ENCODE results near the gene WWTR1.

Gene WWTR1

GRCh38 chr3:149523512-149524299, 134.1 kb downstream of the WWTR1 start:
- no peak for DNase-seq

- DNase-seq: no peak
These were observed 137.9 kb downstream of the WWTR1 start for GRCh38 chr3:149519912-149520311.

DNA sequence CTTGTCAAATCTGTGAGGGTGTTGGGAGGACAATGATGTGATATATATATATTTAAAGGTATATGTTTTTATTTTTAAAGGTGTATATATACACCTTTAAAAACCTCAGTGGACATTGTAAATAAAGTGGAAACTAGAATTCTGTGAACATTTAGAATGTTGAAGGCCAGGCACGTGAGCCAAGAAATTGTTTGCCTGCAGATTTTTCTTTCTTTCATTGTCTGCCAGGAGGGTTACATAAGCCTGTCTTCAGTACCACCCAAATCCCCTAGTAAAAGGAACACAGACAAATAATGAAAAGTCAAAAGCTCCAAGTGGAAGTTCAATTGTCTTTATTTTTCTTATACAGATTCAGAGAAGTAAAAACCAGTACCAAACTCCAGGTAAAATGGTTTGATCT, 140.9 kb downstream of the WWTR1 start:
- DNase-seq: no peak

DNA sequence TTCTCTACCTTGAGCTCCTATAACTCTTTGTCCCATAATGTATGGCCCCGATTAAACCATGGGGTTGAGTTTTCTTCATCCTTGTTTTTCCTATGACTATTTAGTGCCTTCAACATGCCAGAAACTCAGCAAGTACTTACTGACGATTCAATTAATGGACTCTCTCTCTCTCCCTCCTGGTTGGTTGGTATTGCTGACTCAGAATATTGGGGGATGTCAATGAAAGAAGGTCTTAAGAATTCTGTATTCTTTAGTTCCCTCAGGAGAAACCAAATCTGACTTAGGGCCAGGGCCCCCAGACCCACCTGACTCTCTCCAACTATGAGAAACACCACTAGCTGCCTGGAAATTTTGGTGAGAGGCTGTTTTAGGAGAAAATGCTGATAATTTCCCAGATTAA, 142.6 kb downstream of the WWTR1 start:
- DNase-seq: no peak

GRCh38 chr3:149514471-149514870, 143.4 kb downstream of the WWTR1 start:
- no peak for DNase-seq

GRCh38 chr3:149512073-149512782, 145.6 kb downstream of the WWTR1 start:
- peak; percentile 32 for DNase-seq

DNA sequence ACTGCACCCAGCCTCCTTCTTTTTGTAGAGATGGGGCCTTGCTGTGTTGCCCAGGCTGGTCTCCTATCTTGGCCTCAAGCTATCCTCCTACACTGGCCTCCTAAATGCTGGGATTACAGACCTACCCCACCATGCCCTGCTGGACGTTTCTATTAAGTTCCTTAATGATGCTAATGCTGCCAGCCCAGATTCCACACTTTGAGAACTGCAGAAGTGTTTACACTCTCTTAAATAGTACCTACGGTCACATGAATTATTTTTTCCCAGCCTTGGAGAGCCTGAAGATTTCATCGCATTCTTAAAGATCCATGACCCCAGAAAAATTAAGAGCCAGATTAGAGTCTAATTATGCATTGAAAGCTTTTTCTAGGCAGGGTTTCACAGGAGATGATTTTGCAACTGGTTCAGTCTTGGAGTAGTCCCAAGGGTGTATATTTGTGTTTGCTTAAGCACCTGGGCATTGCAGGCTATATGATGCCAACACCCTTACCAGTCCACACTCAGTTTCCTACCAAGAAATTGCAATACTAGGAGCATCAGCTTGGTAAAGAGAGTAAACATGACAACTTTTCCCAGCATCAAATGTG, 146.7 kb downstream of the WWTR1 start:
- DNase-seq: no peak

- DNase-seq: no peak
These were observed 147.3 kb downstream of the WWTR1 start for GRCh38 chr3:149510480-149510879.

- no peak for DNase-seq
These were observed 148.3 kb downstream of the WWTR1 start for GRCh38 chr3:149509526-149509925.

DNA sequence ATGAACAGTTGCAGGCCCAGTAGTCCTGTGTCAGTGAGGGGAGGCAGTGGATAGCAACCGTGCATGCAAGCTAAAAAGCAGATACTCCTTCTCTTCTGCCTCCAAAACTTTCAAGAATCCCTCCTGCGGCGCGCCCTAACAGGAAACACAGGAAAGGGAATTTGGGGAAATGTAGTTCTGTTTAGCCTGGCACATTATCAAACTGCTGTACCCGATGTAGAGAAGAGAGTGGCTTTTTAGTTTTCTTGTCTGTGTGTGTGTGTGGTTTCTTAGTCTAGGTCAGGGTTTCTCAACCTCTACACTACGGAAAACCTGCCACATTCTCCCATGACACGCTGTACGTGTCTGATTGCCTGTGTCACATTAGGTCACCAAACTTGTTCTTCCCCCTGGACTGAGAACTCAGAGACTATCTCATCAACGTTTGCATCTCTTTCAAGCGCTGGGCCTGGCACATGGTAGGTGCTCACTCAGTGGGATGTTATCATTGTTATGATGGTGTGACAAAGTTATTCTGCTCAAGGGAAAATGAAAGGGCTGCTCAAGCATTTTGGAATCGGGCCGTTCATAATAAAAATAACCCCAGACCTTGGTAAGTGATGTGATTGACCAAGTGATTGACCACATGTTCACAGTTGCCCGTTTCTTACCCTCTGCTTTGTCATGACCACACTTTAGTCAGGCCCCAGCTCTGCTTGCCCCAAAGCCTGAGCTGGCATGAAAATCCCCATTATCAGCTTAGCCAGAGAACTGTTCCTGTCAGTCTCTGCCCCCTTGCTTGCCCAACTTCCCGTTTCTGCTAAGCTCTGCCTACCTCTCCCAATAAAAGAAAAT, 150.1 kb downstream of the WWTR1 start:
- no peak for DNase-seq

DNA sequence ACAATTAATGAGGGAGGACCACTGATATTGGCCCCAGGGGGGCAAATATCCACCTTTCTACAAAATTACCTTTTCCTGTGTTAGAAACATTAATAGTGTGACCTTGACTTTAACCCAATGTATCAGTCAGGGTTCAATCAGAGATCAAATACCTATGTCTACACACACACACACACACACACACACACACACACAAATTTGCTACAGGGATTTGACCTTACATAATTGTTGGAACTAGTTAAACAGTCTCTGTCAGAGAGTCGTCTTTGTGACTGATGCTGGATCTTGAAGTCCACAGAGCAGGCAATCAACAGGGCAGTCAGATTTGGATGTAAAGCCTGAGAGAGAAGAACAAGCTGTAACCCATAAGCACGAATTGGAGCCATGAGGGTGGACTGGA, 150.9 kb downstream of the WWTR1 start:
- no peak for DNase-seq

DNA sequence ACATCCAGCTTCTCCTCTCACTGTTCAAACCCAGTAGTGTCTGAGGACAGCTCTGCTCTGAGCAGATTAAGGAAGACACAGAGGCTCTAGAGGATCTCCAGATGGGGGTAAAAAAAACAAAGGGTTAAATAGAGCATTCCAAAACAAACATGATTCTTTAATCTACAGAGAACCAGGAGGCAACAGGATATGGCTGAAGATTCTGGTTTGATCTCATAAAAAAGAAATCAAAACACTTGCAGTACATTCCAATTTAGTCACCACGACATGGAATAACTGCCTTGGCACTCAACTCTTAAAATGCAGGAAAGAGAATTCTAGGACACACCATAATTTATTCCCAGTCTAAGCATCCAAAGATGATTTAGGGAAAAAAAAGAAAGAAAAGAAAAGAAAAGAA, 151.3 kb downstream of the WWTR1 start:
- no peak for DNase-seq

DNA sequence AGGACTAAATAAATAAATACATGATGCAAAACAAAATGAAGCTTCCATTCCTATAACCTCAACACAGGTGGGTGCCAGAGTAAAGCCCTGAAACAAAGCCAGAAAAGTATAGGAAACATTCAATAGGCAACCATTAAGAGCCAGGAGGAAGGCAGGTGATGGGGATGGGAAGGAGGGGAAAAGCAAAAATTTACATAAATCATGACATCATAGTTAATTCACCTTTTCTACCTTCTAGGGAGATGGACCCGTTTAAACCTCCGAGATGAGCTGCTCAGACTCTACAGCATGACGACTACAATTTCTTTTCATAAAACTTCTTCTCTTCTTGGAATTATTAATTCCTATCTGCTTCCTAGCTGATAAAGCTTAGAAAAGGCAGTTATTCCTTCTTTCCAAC, 155.4 kb downstream of the WWTR1 start:
- DNase-seq: no peak

- no peak for DNase-seq
These were observed 156.3 kb downstream of the WWTR1 start for GRCh38 chr3:149501524-149501923.

DNA sequence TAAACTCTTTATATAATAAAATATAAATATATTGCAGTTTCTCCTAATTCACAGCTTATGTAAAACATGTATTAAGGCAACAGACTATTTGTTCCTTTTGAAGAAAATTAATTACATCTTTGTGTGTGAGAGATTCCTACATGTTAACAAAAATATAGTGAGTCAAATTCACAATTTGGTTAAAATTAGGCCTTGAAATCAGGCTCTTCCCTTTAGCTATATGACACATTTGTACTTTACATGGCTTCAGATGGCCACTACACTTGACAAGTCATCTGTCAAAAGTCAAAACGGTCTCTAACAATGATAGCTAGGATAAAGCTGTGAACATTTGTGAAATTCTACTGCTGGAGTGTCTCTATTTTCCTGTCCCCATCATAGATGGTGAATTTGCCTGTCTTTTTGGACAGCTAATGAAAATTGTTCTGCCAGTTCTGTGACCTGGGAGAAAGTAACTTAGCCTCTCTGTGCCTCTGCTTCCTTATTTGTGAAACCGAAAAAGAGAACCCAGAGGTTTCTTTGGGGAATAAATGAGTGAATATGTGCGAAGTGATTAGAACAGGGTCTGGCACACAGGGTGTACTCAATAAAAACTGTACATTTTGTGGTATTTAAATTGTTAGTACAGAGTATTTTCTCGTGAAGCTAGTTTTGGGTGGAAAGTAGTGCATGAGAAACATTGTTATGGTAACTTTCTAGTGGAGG, 159.7 kb downstream of the WWTR1 start:
- DNase-seq: no peak

DNA sequence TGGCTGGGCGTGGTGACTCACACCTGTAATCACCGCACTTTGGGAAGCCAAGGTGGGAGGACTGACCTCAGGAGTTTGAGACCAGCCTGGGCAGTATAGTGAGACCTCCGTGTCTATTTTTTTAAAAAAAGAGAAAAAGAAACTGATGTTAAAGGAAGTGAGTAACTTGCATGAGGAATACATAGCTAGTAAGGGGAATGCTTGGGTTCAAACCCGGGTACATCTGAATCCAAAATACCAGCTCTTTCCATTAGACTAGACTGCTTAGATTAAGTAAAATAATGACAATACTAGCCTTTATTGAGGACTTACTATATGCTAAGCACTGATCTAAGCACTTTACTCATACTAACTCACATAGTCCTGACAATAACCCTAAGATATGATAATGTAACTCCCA, 160.9 kb downstream of the WWTR1 start:
- DNase-seq: no peak

- DNase-seq: no peak
These were observed 162.2 kb downstream of the WWTR1 start for GRCh38 chr3:149495581-149496125.

GRCh38 chr3:149494759-149495580, 162.9 kb downstream of the WWTR1 start:
- no peak for DNase-seq

DNA sequence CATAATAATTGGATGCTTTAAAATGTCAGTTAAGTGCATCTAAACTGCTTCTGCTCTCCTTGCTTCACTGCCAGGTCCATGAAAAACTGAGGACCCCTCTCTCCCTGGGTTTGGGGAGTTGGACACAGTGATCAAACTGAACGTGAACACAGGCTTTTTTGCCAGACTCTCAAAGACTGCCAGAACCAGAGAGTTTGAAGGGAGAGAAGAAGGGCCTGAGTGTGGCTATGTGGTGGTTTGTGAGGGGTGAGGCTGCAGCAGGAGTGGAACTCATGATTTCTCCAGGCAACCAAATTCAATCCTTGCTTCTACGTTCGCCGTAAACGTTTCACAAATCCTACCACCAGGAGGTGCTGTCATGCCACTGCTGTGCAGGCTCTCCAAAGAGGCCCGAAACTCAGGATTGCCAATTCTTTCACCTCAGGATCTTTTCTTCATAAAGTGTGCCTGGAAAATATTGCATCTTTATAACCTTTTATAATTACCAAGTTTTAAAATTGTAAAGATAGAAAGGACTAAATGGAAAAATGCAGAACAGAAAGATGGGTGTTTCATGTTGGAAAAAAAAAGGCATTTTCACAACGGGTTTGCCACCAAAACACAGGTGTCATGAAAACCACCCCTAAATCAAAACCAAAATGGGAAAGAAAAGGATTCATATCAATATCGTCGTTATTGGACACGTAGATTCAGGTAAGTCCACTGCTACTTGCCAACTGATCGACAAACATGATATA, 163.6 kb downstream of the WWTR1 start:
- DNase-seq: peak; percentile 8

DNA sequence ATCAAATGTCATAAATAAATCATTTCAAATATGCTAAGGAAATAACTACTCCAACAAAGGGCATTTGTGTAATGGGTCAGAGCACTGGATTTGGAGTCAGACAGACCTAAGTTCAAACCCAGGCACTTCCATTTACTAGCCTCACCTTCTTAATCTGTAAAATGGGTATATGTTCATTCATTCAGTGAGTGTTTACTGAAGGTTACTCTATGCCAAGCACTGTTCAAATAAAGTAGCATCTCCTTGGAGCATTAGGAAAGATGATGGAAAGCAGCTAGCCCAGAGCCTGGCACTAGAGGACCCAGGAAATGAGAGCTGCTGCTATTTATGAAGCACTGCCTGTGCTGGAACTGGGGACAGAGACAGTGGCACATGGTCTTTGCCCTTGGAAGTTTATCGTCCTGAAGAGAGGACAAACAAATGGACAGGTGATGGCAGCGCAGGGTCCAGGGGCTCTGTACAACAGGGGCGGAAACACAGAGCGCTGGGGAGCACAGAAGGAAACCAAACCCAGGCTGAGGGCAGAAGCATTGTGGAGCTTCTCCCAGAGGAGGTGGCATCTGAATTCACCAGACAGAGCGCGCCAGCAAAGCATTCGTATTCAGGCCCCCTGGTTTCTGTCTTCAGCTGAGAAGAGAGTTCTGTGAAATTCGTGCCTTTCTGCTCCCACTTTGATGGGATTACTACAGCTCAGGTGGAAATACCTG, 164.4 kb downstream of the WWTR1 start:
- DNase-seq: no peak

All from activated naive CD4-positive, alpha-beta T cell treated with Interleukin-2 at 50 U/mL for 16 hours (primary cell).